Chondrocyte (in vitro differentiated cells): Measurements from ENCODE around the gene TULP4. TPM values are rescaled to one million over a fixed set of nuclear protein-coding genes. Genes with fewer than 3 reads are reported as not detected.

Experiments used
- DNase-seq: peaks from one replicate; pipeline ENCODE4 v3.0.0; 2021; ENCODE audit warnings: mixed read lengths, low spot score
- H3K27ac Mint-ChIP-seq: one replicate; pipeline ENCODE4 v1.8.0; 2021; ENCODE audit warnings: mild to moderate bottlenecking, moderate library complexity, mixed read lengths; ENCODE audit not compliant: unreplicated experiment
- H3K27me3 Mint-ChIP-seq: 2 replicates; pipeline ENCODE4 v1.8.0; 2021; ENCODE audit warnings: low read depth, mixed read lengths
- H3K36me3 Mint-ChIP-seq: 2 replicates; pipeline ENCODE4 v1.8.0; 2021; ENCODE audit warnings: low read depth, mixed read lengths
- H3K4me1 Mint-ChIP-seq: 2 replicates; pipeline ENCODE4 v1.8.0; 2021; ENCODE audit warnings: low read depth, mild to moderate bottlenecking, mixed read lengths
- H3K4me3 Mint-ChIP-seq: one replicate; pipeline ENCODE4 v1.8.0; 2021; ENCODE audit warnings: mild to moderate bottlenecking, moderate library complexity, mixed read lengths; ENCODE audit not compliant: unreplicated experiment
- H3K9me3 Mint-ChIP-seq: 2 replicates; pipeline ENCODE4 v1.8.0; 2021; ENCODE audit warnings: low read depth, mixed read lengths
- CTCF ChIP-seq: fragments of 200-600 bp; sonication (generic); IDR thresholded peaks from 2 replicates; pipeline ENCODE4 v1.5.0; 2021; ENCODE audit warnings: antibody characterized with exemption, mild to moderate bottlenecking, moderate library complexity
- total RNA-seq: library from RNA; stranded (reverse); gene quantifications from 3 replicates; pipeline ENCODE4 v1.2.1, GENCODE V29; 2021

TULP4 gene
- total RNA-seq, 1 donor from 2014 or later, result 97.7 TPM

GRCh38 chr6:158531566-158531965 is 219.3 kb downstream of the TULP4 start:
- TF ChIP-seq CTCF, result no peak
- no peak overlapping the region for H3K27ac Mint-ChIP-seq
- DNase-seq, result no peak
- peaks cover 3% of the 10 kb centered on the region for H3K27me3 Mint-ChIP-seq
- peaks cover 25% of the 10 kb centered on the region for H3K9me3 Mint-ChIP-seq
- H3K4me3 Mint-ChIP-seq, result no peak overlapping the region
- H3K36me3 Mint-ChIP-seq, result peaks cover 13% of the 10 kb centered on the region
- H3K4me1 Mint-ChIP-seq, result peaks cover 5% of the 10 kb centered on the region

GRCh38 chr6:158531970-158532369 is 219.7 kb downstream of the TULP4 start:
- Mint-ChIP-seq H3K27ac (no peak overlapping the region), H3K4me1 (peaks cover 5% of the 10 kb centered on the region), H3K9me3 (peaks cover 21% of the 10 kb centered on the region), H3K36me3 (peaks cover 9% of the 10 kb centered on the region), H3K27me3 (peaks cover 3% of the 10 kb centered on the region), H3K4me3 (no peak overlapping the region)
- TF ChIP-seq CTCF, result no peak
- no peak for DNase-seq

DNA sequence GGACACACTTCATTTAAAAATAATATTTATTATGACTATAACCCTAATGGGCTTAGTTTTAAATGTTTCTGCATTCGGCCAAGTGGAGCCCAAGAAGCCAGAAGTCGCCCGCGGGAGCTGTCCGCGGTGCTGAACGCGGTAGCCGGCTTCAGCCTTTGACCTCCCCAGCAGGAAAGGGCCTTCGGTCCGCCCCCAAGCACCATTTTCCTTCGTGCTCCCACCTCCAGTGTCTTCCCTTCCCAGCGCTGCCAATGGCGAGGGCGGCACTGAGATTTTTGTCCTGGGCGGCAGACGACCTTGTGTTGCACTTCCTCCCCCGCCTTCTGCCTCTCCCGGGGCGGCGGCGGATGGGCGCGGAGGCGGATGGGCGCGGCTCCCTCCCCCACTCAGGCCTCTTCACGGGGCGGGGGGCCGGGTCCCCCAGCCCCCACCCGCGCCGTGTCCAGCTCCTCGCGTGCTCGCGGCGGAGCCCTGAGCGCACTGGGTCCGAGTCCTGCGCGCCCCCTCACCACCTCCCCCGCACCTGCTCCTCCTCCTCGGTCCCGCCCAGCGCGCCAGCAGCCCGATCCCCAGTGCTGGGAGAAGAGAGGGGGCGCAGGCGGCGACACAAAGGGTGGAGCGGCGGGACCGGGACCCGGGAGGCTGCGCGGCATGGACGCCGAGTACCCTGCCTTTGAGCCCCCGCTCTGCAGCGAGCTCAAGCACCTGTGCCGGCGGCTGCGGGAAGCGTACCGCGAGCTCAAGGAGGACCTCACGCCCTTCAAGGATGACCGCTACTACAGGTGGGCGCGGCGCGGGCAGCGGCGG is 224.0 kb downstream of the TULP4 start:
- no peak for TF ChIP-seq CTCF
- DNase-seq, result no peak
- no peak overlapping the region for H3K27ac Mint-ChIP-seq
- H3K36me3 Mint-ChIP-seq, result peaks cover 3% of the 10 kb centered on the region
- H3K27me3 Mint-ChIP-seq, result peaks cover 3% of the 10 kb centered on the region
- H3K4me3 Mint-ChIP-seq, result peak overlapping the region; percentile 72
- peaks cover 12% of the 10 kb centered on the region for H3K4me1 Mint-ChIP-seq
- H3K9me3 Mint-ChIP-seq, result peaks cover 9% of the 10 kb centered on the region

GRCh38 chr6:158536891-158537798 is 224.9 kb downstream of the TULP4 start:
- TF ChIP-seq CTCF, result no peak
- Mint-ChIP-seq H3K27me3 (no peaks in the 10 kb centered on the region), H3K4me3 (peak overlapping the region; percentile 72), H3K36me3 (no peaks in the 10 kb centered on the region), H3K27ac (no peak overlapping the region), H3K4me1 (peaks cover 12% of the 10 kb centered on the region), H3K9me3 (peaks cover 3% of the 10 kb centered on the region)
- no peak for DNase-seq

DNA sequence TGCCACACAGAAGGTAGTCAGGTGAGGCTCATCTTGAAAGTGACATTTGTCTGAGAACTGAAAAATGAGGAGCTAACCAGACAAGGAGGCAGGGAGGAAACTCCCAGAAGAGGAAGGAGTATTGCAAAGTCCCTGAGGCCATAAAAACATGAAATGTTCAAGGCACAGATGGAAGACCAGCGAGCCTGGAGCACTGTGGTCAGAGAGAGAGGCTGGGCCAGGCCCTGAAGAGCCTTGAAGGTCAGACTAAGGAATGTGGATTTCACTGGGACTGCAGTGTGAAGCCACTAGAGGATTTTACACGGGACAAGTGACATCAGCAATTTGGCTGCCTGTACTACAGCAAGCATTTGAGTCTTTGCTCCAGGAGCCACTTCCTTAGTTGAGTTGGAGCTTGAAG is 226.5 kb downstream of the TULP4 start:
- Mint-ChIP-seq H3K36me3 (no peaks in the 10 kb centered on the region), H3K9me3 (no peaks in the 10 kb centered on the region), H3K27ac (no peak overlapping the region), H3K4me1 (peaks cover 12% of the 10 kb centered on the region), H3K27me3 (no peaks in the 10 kb centered on the region), H3K4me3 (no peak overlapping the region)
- no peak for TF ChIP-seq CTCF
- DNase-seq, result no peak
